Common myeloid progenitor, CD34-positive (primary cell): Measurements from ENCODE around the gene DDI2.

Source experiments
- CTCF ChIA-PET: fragments of 350-600 bp; sonication (Branson Sonifier 250); formaldehyde crosslinking; loops from one replicate; lab custom pipeline; 2021; ENCODE audit warnings: antibody characterized with exemption; lab: Charles Lee
- POLR2A ChIA-PET: fragments of 350-600 bp; sonication (Branson Sonifier 250); formaldehyde crosslinking; loops from one replicate; lab custom pipeline; 2021; ENCODE audit warnings: antibody characterized with exemption; lab: Charles Lee
- DNase-seq, 3 donors: peaks; one replicate each; pipeline versions ENCODE4 v3.0.0 to v3.0.0-alpha.2; 2013
- H3K27ac ChIP-seq, 2 experiments: 1 replicate in 1 of 2; 2 replicates in 1 of 2; pipeline ENCODE4 v1.7.0; 2013; ENCODE audit warnings: inconsistent platforms in 2 of 2, low read length in 2 of 2, mild to moderate bottlenecking in 2 of 2, low read depth in 1 of 2, moderate library complexity in 1 of 2; ENCODE audit not compliant: severe bottlenecking in 2 of 2, insufficient read depth in 1 of 2, poor library complexity in 1 of 2
- H3K27me3 ChIP-seq, 5 experiments: replicated peaks in 2 of 5; 1 replicate in 3 of 5; 2 replicates in 2 of 5; pipeline versions ENCODE4 v1.6.1 to v1.7.0; 2013; ENCODE audit warnings: low read length in 4 of 5, mild to moderate bottlenecking in 2 of 5, moderate library complexity in 2 of 5, inconsistent platforms in 1 of 5; ENCODE audit not compliant: insufficient read depth in 5 of 5, control insufficient read depth in 4 of 5
- H3K36me3 ChIP-seq, 4 experiments: 1 replicate in 2 of 4; 2 replicates in 2 of 4; pipeline versions ENCODE4 v1.6.1 to v1.7.0; 2013; ENCODE audit warnings: low read length in 3 of 4, control low read depth in 1 of 4, mild to moderate bottlenecking in 1 of 4; ENCODE audit not compliant: control insufficient read depth in 4 of 4, insufficient read depth in 4 of 4
- H3K4me1 ChIP-seq, 4 experiments: 1 replicate in 3 of 4; 2 replicates in 1 of 4; pipeline versions ENCODE4 v1.6.1 to v1.7.1; 2013; ENCODE audit warnings: low read length in 3 of 4, mild to moderate bottlenecking in 3 of 4, control low read depth in 1 of 4, inconsistent platforms in 1 of 4, moderate library complexity in 1 of 4; ENCODE audit not compliant: control insufficient read depth in 4 of 4, insufficient read depth in 4 of 4; ENCODE audit errors: control extremely low read depth in 1 of 4
- H3K4me3 ChIP-seq, 7 experiments: 1 replicate in 4 of 7; 2 replicates in 3 of 7; pipeline versions ENCODE4 v1.5.1 to v1.7.0; 2013; ENCODE audit warnings: mild to moderate bottlenecking in 7 of 7, low read length in 6 of 7, moderate library complexity in 6 of 7, inconsistent platforms in 2 of 7, low read depth in 2 of 7, control low read depth in 1 of 7; ENCODE audit not compliant: insufficient read depth in 4 of 7, control insufficient read depth in 1 of 7; ENCODE audit errors: extremely low read depth in 1 of 7
- H3K9me3 ChIP-seq, 5 experiments: 1 replicate in 4 of 5; 2 replicates in 1 of 5; pipeline versions ENCODE4 v1.6.1 to v1.7.1; 2013; ENCODE audit warnings: low read length in 4 of 5, mild to moderate bottlenecking in 2 of 5, inconsistent platforms in 1 of 5, low read depth in 1 of 5, moderate library complexity in 1 of 5; ENCODE audit not compliant: control insufficient read depth in 4 of 5, insufficient read depth in 2 of 5; ENCODE audit errors: control extremely low read depth in 1 of 5
- WGBS: methylation state at CpG from one replicate; pipeline ENCODE4 v1.1.5; 2013; ENCODE audit not compliant: insufficient coverage; 5-methylcytosine and 5-hydroxymethylcytosine counted together

Gene DDI2

DNA sequence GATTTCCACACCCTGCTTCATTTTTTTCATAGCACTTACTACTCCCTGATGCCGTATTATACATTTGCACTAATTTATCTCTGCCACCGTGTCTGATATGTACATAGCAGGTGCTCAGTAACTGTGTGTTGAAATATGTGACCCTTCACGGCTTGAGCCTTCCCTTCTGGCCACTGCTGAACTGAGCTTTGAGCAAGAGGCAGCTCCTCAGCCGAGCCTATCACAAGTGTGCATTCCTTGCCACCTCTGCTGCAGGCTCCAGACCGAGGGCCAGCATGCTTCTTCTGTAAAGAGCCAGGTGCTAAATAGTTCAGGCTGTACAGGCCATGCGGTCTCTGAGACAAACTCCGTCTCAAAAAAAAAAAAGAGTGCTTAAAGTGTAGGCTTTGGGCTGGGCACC lies 89.5 kb downstream of the DDI2 start:
- no peak for DNase-seq
- Histone ChIP-seq H3K9me3 (no peaks in the 10 kb centered on the region), H3K4me3 (no peak overlapping the region), H3K27ac (no peak overlapping the region), H3K4me1 (no peaks in the 10 kb centered on the region), H3K36me3 (peaks cover 0 to 18% (median 7%) of the 10 kb centered on the region in 4 experiments), H3K27me3 (no peaks in the 10 kb centered on the region)
- ChIA-PET POLR2A (no interaction called here), CTCF (interaction anchor here (1.9 to 2.4 kb wide), 2 partner anchors 10 to 15 kb away, joined by 6 to 10 read pairs; no protein-coding TSS in a partner anchor)
- 100% methylated on average over 3 of the region's 7 CpGs for WGBS

DNA sequence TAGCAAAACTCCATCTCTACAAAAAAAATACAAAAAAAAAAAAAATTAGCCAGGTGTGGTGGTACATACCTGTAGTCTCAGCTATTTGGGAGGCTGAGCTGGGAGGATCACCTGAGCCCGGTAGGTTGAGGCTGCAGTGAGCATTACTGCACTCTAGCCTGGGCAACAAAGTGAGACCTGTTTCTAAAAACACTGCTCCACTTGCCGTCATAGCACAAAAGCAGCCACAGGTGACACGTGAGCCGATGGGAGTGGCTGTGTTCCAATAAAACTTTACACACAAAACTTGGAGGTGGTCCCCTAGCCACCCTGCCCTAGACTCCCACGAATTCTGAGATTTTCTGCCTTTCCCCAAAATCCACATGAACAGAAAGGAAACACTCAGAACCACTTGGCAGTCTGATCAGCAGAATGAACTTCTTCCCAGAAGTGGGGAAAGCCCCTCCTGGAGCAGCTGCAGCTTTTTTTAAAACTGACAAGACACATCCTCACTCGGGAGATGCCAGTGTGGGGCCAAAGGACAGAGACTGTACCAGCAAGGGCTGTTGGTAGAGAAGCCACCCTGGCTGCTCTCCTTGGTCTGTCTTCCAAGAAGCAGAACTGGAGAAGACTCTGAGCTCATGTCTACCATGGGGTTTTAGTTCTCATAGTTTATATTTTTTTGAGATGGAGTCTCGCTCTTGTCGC lies 90.1 kb downstream of the DDI2 start:
- Histone ChIP-seq H3K4me1 (no peaks in the 10 kb centered on the region), H3K27ac (no peak overlapping the region), H3K36me3 (peaks cover 0 to 13% (median 5%) of the 10 kb centered on the region in 4 experiments), H3K9me3 (no peaks in the 10 kb centered on the region), H3K4me3 (no peak overlapping the region), H3K27me3 (no peaks in the 10 kb centered on the region)
- CTCF ChIA-PET = interaction anchor here (1.5 to 2.4 kb wide), 3 partner anchors 9 to 16 kb away, joined by 4 to 10 read pairs (median 6); no protein-coding TSS in a partner anchor
- POLR2A ChIA-PET = no interaction called here
- no peak for DNase-seq
- 94% methylated on average over 6 of the region's 8 CpGs for WGBS

DNA sequence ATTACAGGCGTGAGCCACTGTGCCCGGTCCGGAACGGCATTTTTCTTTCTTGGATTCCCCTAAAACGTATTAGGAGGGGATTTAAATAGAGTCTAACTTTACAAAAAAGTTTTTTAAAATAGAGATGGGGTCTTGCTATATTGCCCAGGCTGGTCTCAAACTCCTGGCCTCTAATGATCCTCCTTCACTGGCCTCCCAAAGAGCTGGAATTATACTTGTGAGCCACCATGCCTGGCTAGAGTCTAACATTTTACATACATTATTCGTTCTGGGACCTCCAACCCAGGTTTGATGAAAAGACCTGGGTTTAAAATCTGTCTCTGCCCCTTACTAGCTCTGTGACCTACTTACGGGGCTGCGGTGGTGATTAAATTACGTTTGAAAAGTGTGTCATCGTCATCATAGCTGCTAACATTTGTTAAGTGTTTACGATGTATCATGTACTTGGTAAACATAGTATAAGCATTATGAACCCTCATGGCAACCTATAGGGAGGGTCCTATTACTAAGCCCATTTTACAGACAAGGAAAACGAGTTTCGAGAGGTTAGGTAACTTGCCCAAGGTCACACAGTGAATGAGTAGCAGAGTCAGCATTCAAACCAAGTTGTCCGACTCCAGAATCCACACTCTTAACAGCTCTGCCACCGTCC lies 91.4 kb downstream of the DDI2 start:
- Histone ChIP-seq H3K4me1 (no peaks in the 10 kb centered on the region), H3K36me3 (peaks cover 0 to 13% (median 5%) of the 10 kb centered on the region in 4 experiments), H3K4me3 (no peak overlapping the region), H3K27me3 (no peaks in the 10 kb centered on the region), H3K27ac (no peak overlapping the region), H3K9me3 (no peaks in the 10 kb centered on the region)
- DNase-seq = no peak
- CTCF ChIA-PET = interaction anchor here (0.9 to 1.5 kb wide), 2 partner anchors 8 to 11 kb away, joined by 4 to 5 read pairs; no protein-coding TSS in a partner anchor
- WGBS = 100% methylated on average over 6 of the region's 15 CpGs
- POLR2A ChIA-PET = no interaction called here

DNA sequence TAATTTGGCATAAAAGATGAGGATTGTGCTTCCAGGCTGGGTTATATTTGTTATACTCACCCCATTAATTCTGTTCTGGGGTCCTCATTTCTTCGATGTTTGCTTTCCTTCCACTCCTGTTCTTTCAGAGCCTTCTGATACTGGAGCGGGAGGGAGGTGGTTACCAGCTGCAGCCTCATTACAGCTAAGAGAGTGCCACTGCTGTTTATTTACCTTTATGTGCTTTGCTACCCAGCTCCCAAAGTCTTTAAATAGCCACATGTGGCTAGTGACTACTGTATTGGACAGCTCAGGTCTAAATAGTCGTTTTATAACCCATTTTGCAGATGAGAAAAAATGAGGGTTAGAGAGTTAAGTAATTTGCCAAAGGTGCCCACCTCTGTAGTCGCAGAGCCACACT lies 92.0 kb downstream of the DDI2 start:
- ChIA-PET CTCF (interaction anchor here (1.3 kb wide), 1 partner anchor 115 kb away, joined by 4 read pairs; no protein-coding TSS in a partner anchor), POLR2A (no interaction called here)
- Histone ChIP-seq H3K4me3 (no peak overlapping the region), H3K4me1 (no peaks in the 10 kb centered on the region), H3K27me3 (no peaks in the 10 kb centered on the region), H3K27ac (no peak overlapping the region), H3K9me3 (no peaks in the 10 kb centered on the region), H3K36me3 (peaks cover 0 to 15% (median 5%) of the 10 kb centered on the region in 4 experiments)
- no peak for DNase-seq
- WGBS = 100% methylated on average over 3 of the region's 4 CpGs

DNA sequence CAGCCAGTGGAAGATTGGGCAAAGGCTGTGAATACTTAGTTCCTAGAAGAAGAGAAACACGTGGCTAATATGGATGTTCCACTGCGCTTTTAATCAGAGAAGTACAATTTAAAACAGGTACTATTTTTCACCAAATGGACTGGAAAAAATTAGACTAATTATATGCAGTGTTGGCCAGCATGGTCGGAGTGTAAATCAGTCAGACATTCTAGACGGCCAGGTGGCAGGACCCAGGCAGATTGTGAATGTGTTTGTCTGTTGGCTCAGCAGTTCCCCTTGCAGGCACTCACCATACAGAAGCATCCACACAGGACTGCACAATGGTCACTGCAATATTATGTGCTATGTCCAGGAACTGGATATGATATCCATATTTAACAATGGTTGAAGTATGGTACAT lies 94.9 kb downstream of the DDI2 start:
- ChIA-PET POLR2A (no interaction called here), CTCF (interaction anchor here (1.3 kb wide), 1 partner anchor 27 kb away, joined by 3 read pairs; no protein-coding TSS in a partner anchor)
- no peak overlapping the region for H3K4me3 ChIP-seq
- no peak overlapping the region for H3K27ac ChIP-seq
- no peaks in the 10 kb centered on the region for H3K27me3 ChIP-seq
- no peak for DNase-seq
- 100% methylated on average over 1 of the region's 4 CpGs for WGBS
- H3K9me3 ChIP-seq = no peaks in the 10 kb centered on the region
- H3K36me3 ChIP-seq = peaks cover 4 to 25% (median 9%) of the 10 kb centered on the region in 4 experiments
- no peaks in the 10 kb centered on the region for H3K4me1 ChIP-seq

DNA sequence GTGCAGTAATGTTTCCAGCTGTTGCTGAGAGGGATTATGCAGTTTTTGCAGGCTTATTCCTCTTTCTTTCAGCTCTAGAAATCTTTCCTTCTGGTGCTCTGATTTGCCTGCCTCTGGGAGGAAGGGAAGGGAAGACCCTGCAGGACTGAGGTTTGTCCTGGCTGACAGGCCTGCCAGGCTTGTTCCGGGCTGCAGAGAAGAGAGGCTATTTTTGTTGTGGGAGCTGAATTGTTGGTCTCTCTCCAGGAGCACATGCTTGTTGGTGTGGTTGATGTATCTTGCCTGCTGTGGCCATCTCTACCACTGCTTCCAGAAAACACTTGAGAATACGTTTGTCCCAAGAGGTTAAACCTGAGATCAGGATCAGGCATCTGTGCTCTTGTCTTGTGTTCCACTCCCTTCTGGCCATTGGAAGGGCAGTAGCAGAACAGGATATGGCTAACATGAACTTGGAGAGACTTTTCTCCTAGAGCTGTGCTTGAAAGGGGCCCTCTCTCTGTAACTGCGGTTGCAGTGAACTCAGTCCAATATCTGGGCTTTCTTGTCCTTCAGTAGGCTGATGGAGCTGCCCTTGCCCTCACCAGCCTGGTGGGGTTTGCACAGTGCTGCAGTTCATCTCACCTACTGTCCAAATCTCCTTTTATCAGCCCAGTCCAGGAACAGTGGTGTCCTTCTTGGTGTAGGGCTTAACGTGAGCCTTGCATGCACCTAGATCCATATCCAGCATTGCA lies 97.3 kb downstream of the DDI2 start:
- H3K27me3 ChIP-seq = no peaks in the 10 kb centered on the region
- CTCF ChIA-PET = interaction anchor here (0.7 to 1.0 kb wide), 2 partner anchors 13 to 73 kb away, joined by 3 read pairs; no protein-coding TSS in a partner anchor
- DNase-seq = no peak
- H3K27ac ChIP-seq = no peak overlapping the region
- peaks cover 9 to 44% (median 29%) of the 10 kb centered on the region in 4 experiments for H3K36me3 ChIP-seq
- H3K4me3 ChIP-seq = no peak overlapping the region
- 100% methylated on average over 4 of the region's 4 CpGs for WGBS
- no peaks in the 10 kb centered on the region for H3K9me3 ChIP-seq
- H3K4me1 ChIP-seq = no peaks in the 10 kb centered on the region
- POLR2A ChIA-PET = no interaction called here
